Calu3 (cell line): Measurements from ENCODE around the gene SLC22A5. TPM values are rescaled to one million over a fixed set of nuclear protein-coding genes. Genes with fewer than 3 reads are reported as not detected.

ENCODE experiments used
- BruUV-seq: library from RNA; stranded (reverse); fragments of 400-500 nt; replicated peaks from 2 replicates; lab custom pipeline; 2021; lab: Mats Ljungman, UMichigan
- CTCF ChIA-PET: fragments of 300-600 bp; sonication (Branson Sonifier 250); formaldehyde crosslinking; loops from one replicate; lab custom pipeline; 2022; ENCODE audit warnings: antibody characterized with exemption; lab: Charles Lee
- DNase-seq: peaks from one replicate; pipeline ENCODE4 v3.0.0; 2022
- H3K27ac Mint-ChIP-seq: one replicate; pipeline ENCODE4 v1.8.0; 2022; ENCODE audit warnings: mixed read lengths; ENCODE audit not compliant: unreplicated experiment
- H3K27me3 Mint-ChIP-seq: one replicate; pipeline ENCODE4 v1.8.0; 2022; ENCODE audit warnings: mixed read lengths; ENCODE audit not compliant: unreplicated experiment
- H3K36me3 Mint-ChIP-seq: one replicate; pipeline ENCODE4 v1.8.0; 2022; ENCODE audit warnings: mild to moderate bottlenecking, moderate library complexity, mixed read lengths; ENCODE audit not compliant: insufficient read depth, unreplicated experiment
- H3K4me1 Mint-ChIP-seq: one replicate; pipeline ENCODE4 v1.8.0; 2022; ENCODE audit warnings: mild to moderate bottlenecking, low read depth, mixed read lengths; ENCODE audit not compliant: unreplicated experiment
- H3K4me3 Mint-ChIP-seq: one replicate; pipeline ENCODE4 v1.8.0; 2022; ENCODE audit warnings: mild to moderate bottlenecking, low read depth, moderate library complexity, mixed read lengths; ENCODE audit not compliant: unreplicated experiment
- H3K9me3 Mint-ChIP-seq: one replicate; pipeline ENCODE4 v1.8.0; 2022; ENCODE audit warnings: low read depth, mixed read lengths; ENCODE audit not compliant: unreplicated experiment
- intact Hi-C: fragments of 100-400 bp; cut with micrococcal nuclease; formaldehyde crosslinking; loops from one replicate; pipeline ENCODE4 v1.10.0; 2022; ENCODE audit not compliant: unreplicated experiment
- total RNA-seq: library from RNA; stranded (reverse); gene quantifications from 2 replicates; pipeline ENCODE4 v1.2.3, GENCODE V29; 2022
- TF ChIP-seq, protein P1 (sequence below): fragments of 200-600 bp; IDR thresholded peaks from one replicate; pipeline ENCODE4 v1.8.0; 2022; ENCODE audit warnings: antibody characterized with exemption; ENCODE audit not compliant: unreplicated experiment

SLC22A5 gene
- total RNA-seq, 1 experiment from 2014 or later: 24.6 TPM

DNA sequence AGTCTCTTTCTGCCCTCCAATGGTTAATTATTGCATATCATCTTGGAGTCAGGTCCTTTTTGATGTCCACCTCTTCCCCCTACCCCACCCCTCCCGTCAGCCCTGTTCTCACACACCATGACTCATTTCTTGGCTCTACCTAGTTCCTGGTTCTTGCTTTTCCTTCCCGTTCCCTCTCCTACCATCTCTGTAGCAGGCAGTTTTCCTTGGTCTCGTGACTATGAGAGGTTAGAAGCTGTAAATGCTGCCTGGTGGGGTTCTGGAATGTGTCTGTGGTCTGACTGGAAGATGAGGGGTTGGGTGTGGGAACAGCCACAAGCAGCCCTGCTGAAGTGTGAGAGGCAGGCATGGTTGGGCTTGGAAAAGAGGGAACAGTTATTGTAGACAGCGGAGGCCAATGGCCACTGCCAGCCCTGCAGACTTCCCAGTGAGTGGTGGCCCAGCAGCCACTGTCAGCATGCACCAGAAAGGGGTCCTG lies 18.2 kb downstream of the SLC22A5 start:
- no peaks in the 10 kb centered on the region for H3K27me3 Mint-ChIP-seq
- H3K9me3 Mint-ChIP-seq: no peaks in the 10 kb centered on the region
- peak overlapping the region; percentile 44 for H3K4me3 Mint-ChIP-seq
- peaks cover 59% of the 10 kb centered on the region for H3K4me1 Mint-ChIP-seq
- intact Hi-C loops: loop anchor here (1.0 to 10.0 kb wide), 9 partner anchors 23 to 495 kb away; partner anchors contain the start of genes GDF9, KIF3A and UQCRQ
- TF ChIP-seq, protein P1, sequence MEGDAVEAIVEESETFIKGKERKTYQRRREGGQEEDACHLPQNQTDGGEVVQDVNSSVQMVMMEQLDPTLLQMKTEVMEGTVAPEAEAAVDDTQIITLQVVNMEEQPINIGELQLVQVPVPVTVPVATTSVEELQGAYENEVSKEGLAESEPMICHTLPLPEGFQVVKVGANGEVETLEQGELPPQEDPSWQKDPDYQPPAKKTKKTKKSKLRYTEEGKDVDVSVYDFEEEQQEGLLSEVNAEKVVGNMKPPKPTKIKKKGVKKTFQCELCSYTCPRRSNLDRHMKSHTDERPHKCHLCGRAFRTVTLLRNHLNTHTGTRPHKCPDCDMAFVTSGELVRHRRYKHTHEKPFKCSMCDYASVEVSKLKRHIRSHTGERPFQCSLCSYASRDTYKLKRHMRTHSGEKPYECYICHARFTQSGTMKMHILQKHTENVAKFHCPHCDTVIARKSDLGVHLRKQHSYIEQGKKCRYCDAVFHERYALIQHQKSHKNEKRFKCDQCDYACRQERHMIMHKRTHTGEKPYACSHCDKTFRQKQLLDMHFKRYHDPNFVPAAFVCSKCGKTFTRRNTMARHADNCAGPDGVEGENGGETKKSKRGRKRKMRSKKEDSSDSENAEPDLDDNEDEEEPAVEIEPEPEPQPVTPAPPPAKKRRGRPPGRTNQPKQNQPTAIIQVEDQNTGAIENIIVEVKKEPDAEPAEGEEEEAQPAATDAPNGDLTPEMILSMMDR: no peak
- peaks cover 24% of the 10 kb centered on the region for H3K36me3 Mint-ChIP-seq
- CTCF ChIA-PET: interaction anchor here (0.6 to 4.8 kb wide), 20 partner anchors 16 to 440 kb away, joined by 3 to 83 read pairs (median 5); partner anchors contain the start of genes IRF1, KIF3A and RAD50
- DNase-seq: peak; percentile 77
- BruUV-seq: no TSS peak
- H3K27ac Mint-ChIP-seq: peak overlapping the region; percentile 87

DNA sequence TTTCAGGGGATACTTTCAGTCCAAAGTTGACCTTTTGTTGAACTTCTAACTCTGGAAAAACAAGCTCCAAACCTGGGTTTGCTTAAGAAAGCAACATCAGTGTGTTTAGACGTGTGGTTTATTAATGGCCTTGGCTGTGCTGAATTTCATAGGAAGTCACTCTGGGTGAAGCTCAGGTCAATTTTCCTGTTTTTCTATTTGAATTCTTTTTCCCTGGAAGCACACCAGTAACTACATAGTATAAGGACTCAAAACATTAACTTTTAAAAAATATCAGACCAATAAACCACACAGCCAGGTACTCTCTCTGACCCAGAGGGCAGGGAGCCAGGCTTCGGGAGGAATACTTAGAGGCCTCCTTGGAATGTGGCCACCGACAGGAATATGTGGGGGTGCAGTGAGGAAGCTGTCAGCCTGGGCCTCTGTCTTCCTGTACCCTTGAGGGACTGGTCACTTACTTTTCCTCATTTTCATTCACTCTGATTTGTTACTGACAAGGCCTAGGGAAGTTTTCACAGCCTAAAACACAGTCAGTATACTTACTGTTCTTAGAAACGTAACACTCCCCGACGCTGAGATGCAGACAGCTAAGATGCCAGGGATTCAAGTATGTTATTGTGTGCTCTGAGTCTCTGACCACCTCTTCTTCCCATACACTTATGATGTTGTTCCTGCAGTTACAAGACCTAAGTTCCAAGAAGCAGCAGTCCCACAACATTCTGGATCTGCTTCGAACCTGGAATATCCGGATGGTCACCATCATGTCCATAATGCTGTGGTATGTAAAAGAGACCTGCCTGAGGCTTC lies 18.9 kb downstream of the SLC22A5 start:
- Mint-ChIP-seq H3K27me3 (no peaks in the 10 kb centered on the region), H3K27ac (peak overlapping the region; percentile 87), H3K36me3 (peaks cover 26% of the 10 kb centered on the region), H3K9me3 (no peaks in the 10 kb centered on the region), H3K4me1 (peaks cover 59% of the 10 kb centered on the region), H3K4me3 (peak overlapping the region; percentile 44)
- TF ChIP-seq, protein P1: no peak
- no TSS peak for BruUV-seq
- DNase-seq: no peak
- CTCF ChIA-PET: interaction anchor here (0.7 to 4.8 kb wide), 19 partner anchors 17 to 439 kb away, joined by 3 to 83 read pairs (median 5); partner anchors contain the start of genes IRF1, KIF3A and RAD50
- intact Hi-C loops: loop anchor here (5.0 to 10.0 kb wide), 6 partner anchors 39 to 494 kb away; partner anchors contain the start of genes GDF9, KIF3A and UQCRQ

DNA sequence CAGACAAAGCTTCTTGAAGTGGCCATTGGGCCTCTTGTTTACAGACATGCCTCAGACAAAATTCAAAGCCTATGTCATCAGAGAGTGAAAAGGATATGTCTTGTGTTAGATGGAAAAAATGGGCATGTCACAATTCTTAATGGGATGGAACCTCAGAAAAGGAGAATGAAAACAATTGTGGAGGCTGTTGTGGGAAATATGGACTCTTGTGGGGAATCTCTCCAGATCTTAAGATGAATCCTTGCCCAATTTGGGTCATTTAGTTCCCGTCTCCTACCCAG lies 19.5 kb downstream of the SLC22A5 start:
- DNase-seq: no peak
- intact Hi-C loops: loop anchor here (5.0 to 10.0 kb wide), 6 partner anchors 38 to 493 kb away; partner anchors contain the start of genes GDF9, KIF3A and UQCRQ
- Mint-ChIP-seq H3K4me3 (peak overlapping the region; percentile 44), H3K36me3 (peaks cover 28% of the 10 kb centered on the region), H3K27ac (peak overlapping the region; percentile 87), H3K9me3 (no peaks in the 10 kb centered on the region), H3K27me3 (no peaks in the 10 kb centered on the region), H3K4me1 (peaks cover 59% of the 10 kb centered on the region)
- CTCF ChIA-PET: interaction anchor here (1.5 to 4.8 kb wide), 2 partner anchors 38 to 110 kb away, joined by 4 to 83 read pairs; no protein-coding TSS in a partner anchor
- TF ChIP-seq, protein P1: no peak
- no TSS peak for BruUV-seq

DNA sequence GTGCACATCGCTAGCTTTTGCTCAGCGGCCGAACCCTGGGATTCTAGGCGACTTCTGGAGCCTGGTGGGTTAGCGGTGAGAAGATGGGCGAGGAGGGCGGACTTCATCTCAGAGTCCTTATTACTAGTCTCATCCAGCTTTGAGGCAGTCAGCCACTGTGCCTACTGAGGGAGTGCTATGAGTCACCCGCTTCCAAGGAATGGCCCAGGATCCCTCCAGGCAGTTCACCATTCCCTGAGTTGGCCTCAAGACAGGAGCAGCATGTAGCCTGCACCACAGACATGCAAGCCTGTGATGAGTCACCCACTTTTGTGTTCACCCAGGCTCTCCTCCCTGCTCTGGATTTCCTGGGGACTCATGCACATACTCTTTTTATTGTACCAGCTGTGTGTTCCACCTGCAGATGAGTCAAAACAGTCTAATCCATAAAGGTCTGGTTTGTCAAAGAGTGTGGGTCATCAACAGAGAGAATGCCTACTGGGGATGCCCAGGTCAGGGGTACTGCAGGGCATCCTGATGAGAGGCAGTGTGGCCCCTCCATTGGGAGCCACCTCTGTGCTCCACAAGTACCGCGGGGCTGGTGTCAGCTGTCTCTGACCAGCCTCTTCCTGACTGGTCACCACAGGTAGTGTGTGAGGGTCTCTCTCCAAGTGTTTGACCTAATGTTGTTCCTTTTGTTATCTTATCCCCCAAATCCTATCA lies 20.2 kb downstream of the SLC22A5 start:
- Mint-ChIP-seq H3K27ac (peak overlapping the region; percentile 87), H3K4me1 (peaks cover 59% of the 10 kb centered on the region), H3K27me3 (no peaks in the 10 kb centered on the region), H3K9me3 (no peaks in the 10 kb centered on the region), H3K4me3 (no peak overlapping the region), H3K36me3 (peaks cover 28% of the 10 kb centered on the region)
- BruUV-seq: no TSS peak
- CTCF ChIA-PET: interaction anchor here (0.8 to 4.8 kb wide), 3 partner anchors 37 to 109 kb away, joined by 3 to 83 read pairs (median 4); no protein-coding TSS in a partner anchor
- peak; percentile 71 for DNase-seq
- TF ChIP-seq, protein P1: no peak
- intact Hi-C loops: loop anchor here (5.0 to 10.0 kb wide), 6 partner anchors 38 to 493 kb away; partner anchors contain the start of genes GDF9, KIF3A and UQCRQ
